Measurements from ENCODE around the gene MAB21L1.
A peak's percentile ranks its signal among the peaks of the same experiment; 100 is the strongest.

Gene MAB21L1

GRCh38 chr13:35479038-35479492 is 2.6 kb upstream of the MAB21L1 start:
- no peak for DNase-seq

DNA sequence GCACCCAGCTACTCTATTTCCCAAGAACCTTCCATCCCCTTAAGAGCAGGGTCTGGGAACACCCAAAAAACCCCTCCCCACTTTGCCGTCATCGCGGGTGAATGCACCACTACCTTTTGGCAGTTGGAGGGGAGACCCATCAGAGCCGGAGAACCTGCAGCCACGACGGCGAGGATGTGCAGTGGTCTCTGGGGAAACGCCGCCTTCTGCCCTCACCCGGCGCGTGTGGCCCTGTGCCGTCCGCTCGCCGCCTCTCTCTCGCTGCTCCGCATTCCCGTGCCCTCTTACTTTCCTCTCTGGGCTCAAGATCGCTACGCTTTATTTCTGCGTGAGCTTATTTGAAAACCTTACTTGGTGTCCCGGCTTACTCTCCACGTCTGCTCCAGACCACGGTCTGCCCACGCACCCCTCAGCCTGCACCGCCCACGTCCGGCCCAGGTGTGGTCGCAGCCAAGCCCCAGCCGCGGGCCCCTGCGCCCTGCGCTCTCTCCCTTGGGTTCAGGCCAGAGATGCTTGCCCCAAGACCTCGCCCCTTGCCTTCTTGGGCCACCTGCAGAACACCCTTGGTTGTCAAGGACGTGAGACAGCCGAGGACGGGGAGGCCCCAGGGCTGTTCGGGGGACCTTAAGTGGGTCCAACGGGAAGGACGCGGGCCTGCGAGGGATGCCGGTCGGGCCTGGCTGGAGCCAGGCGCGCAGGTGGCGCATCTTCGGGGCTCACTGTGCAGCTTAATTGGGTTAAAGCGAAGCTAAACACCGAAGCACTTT is 2.0 kb upstream of the MAB21L1 start:
- DNase-seq, result no peak

DNA sequence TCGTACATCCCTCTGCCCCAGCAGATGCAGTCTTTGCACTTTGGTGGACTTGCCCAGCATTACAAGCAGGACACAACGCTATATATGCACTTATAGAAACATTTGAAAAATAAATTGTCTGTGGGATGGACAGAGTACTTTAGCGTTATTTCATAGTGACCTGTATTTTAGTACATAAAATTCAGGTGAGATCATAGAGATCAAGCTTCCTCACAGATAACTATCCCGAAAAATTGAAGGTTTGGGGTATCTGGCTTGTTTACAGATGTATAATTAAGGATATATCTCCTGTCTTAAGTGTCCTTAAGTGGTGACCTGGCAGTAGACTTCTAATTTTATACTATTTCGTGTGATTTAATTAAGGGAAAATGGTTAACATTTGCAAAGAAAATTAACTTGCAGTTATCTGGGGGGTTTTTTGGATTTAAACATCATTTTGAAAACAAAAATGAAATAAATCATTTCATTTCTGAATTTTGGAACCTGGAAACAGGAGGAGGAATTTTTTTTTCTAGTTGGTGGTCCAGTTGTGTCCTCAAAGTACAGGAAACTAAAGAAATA is 977 bp upstream of the MAB21L1 start:
- peak in 1 of 6 experiments; percentile 7 for DNase-seq

GRCh38 chr13:35475212-35475959 is 1.1 kb downstream of the MAB21L1 start:
- no peak for DNase-seq

GRCh38 chr13:35474496-35475211 is 1.8 kb downstream of the MAB21L1 start:
- DNase-seq, result no peak

DNA sequence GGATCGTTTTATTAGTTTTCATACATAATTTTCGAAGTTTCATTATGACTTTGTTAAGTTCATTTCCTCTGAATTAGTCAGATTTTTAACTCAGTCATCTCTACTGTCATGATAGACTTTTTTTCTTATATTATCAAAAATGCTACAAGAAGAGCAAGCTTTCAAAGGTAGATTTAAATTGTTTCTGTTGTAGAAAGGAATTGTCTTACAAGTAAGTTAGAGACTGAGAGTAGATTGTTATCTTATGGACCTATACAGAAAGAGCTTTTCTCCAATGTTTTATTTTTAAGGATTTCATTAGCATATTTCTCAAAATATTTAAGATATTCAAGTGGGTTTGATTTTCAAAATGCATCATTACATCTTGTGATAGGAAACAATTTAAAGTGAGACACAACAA is 2.7 kb downstream of the MAB21L1 start:
- DNase-seq, result no peak

DNA sequence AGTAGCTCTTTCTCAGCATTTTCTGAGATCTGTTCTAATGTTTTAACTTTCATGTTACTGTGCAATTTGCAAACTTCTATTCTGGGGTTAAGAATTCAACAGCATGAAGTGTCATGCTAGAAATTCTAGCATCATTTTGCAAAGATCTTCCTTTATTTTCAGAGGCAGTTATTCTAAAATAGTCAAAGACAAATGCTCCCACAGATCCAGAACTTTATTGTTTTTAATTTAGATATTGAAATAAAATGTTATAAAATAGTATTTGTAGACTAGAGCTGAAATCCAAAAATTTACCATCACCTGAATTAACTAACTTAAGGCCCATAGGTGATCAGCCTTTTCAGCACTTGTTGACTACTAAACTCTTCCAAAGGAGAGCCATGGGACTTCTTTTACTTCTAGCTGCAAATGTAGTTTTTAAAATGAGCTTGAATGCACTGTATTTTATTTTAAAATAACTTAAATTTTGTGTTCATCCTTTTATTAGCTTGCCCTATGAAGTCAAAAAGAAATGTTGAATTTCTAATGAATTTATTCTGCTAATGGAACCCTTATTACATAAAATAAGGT is 3.2 kb downstream of the MAB21L1 start:
- no peak for DNase-seq

- DNase-seq, result no peak
These were observed 4.1 kb downstream of the MAB21L1 start for GRCh38 chr13:35472323-35472881.

DNA sequence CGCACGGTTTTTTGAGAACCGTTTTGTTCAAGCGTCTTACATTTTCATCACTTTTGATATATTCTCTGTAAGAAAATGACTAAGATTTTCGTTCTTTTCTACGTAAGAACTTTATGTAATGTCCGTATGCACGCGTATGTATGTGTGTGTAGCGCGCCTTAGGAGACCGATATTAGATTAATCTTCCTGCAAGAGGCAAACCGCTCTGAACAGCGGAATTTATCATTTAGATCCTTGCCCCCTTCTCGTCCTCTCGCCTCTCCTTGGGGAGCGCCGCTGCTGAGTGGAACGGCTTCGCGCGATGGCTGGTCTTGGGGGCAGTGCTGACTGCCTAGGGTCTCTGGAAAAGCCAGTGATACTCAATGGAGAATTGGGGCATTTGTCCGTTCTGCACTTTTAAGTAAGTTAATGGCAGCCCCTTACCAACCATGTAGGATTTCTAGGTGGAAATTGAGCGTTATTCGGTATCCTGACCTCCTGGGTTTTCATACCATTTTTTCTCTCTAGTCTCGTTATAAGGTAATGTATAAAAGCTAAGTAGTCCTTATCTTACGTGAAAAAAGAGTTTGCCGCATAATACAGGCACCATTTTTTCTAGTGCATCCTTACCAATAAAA is 4.7 kb downstream of the MAB21L1 start:
- DNase-seq, result no peak

DNA sequence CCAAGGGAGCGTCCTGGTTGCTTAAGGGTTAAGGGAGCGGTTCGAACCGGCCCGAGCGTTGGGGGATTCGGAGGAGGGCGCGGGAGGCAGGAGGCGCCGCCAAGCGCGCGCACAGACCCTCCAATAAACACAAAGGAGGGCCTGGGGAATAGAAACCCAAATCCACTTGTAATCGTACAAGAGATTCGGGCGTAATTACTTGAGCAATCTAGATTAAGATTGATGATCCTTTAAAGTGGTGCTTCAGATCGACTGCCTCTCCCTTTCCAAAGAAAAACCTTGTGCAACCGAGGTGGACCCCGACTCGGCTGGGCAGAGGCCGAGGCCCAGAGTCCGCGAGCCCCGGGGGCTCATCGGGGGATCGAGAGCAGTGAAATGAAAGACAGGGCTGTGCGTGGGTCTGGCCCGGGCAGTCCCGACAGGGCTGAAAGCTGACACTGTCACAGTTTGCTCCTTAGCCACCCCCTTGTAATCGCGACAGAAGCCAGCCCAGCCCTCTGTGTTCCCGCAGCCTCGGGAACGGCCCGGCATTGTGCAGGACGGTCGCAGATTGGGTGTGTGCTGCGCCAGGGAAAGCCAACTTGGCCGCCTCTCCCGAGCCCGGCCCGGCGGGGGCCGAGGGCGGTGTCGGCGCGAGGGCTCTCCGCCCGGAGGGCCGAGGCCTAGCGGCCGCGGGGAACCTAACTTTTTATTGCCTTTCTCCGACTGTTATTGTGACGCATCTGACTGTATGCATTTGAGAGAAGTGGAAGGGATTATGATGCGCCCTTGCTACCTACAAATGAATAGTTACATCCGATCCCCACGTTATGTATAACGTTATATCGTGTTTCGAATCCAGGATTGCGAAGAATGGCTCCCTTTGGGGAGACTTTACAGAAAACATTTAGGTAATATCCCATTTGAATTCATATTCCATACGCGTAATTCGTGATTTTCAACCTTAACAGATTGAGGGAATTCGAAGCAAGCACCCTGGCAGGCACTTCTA is 5.5 kb downstream of the MAB21L1 start:
- DNase-seq, result no peak

GRCh38 chr13:35469806-35470525 is 6.5 kb downstream of the MAB21L1 start:
- DNase-seq, result no peak

GRCh38 chr13:35468195-35468594 is 8.3 kb downstream of the MAB21L1 start:
- DNase-seq, result no peak

- no peak for DNase-seq
These were observed 11.1 kb downstream of the MAB21L1 start for GRCh38 chr13:35465371-35465770.

DNA sequence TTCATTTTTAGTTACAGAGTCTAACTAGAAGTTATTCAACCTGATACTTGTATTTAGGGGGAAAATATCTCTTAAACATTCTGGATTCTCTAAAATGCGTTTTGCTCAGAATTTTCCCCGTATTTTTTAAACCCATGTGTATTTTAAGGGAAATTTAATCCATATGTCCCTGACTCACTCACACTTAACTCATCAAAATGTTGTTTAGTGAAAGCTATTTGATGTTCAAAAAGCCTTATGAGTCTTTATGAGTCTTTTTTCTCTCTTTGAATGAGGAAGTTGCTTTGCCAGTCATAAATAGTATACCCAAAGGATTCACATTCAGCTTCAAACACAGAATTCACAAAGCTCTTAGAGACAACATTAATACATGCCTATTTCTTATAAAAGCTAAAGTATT is 16.4 kb downstream of the MAB21L1 start:
- no peak for DNase-seq

- DNase-seq, result no peak
These were observed 19.2 kb downstream of the MAB21L1 start for GRCh38 chr13:35457258-35457657.

GRCh38 chr13:35455022-35455421 is 21.5 kb downstream of the MAB21L1 start:
- no peak for DNase-seq

GRCh38 chr13:35449821-35450220 is 26.7 kb downstream of the MAB21L1 start:
- no peak for DNase-seq

GRCh38 chr13:35448465-35448864 is 28.0 kb downstream of the MAB21L1 start:
- no peak for DNase-seq

Measured in stimulated activated naive CD4-positive, alpha-beta T cell (primary cell).